ENCODE data around the gene PPT1. TPM values are rescaled to one million over a fixed set of nuclear protein-coding genes. Genes with fewer than 3 reads are reported as not detected.

Gene PPT1
- polyA plus RNA-seq, 2 of the 4 experiments (the other 2 are of a cell fraction), result 40.2 to 56.7 TPM

- Histone ChIP-seq H3K9me3 (no peaks in the 10 kb centered on the region), H3K4me1 (peaks cover 4% of the 10 kb centered on the region; the same call in 1 of the 3 replicates), H3K4me3 (no peak overlapping the region), H3K4me2 (no peak overlapping the region), H3K27ac (no peak overlapping the region)
- ChIA-PET CTCF (interaction anchor here (0.6 to 4.4 kb wide), 6 partner anchors 9 to 859 kb away, joined by 3 to 27 read pairs (median 6); no protein-coding TSS in a partner anchor), POLR2A (no interaction called here)
- TF ChIP-seq MAZ (IDR thresholded peaks at IDR 0.05; ENCODE audit: borderline replicate concordance, low read depth, low read length), result no peak
- no peak for TF ChIP-seq CHD2 (IDR thresholded peaks at IDR 0.05; ENCODE audit: low read length, partially characterized antibody)
- TF ChIP-seq HMGXB4 (CRISPR knock-in tag; IDR thresholded peaks at IDR 0.05; ENCODE audit: borderline replicate concordance), result no peak
- no peak for TF ChIP-seq POLR2A (IDR thresholded peaks at IDR 0.05; ENCODE audit: low read length)
- no peak for TF ChIP-seq TP53 (CRISPR knock-in tag; IDR thresholded peaks at IDR 0.05)
- TF ChIP-seq PHF8 (IDR thresholded peaks at IDR 0.05; ENCODE audit: borderline replicate concordance, low read depth), result no peak
- no peak for TF ChIP-seq GATA3 (IDR thresholded peaks at IDR 0.05; ENCODE audit: borderline replicate concordance)
- TF ChIP-seq CBX8 (IDR thresholded peaks at IDR 0.05), result no peak
- TF ChIP-seq NR3C1 (IDR thresholded peaks at IDR 0.05), result no peak
- no peak for TF ChIP-seq RARB (CRISPR knock-in tag; IDR thresholded peaks at IDR 0.05)
- no peak for TF ChIP-seq ATOH8 (CRISPR knock-in tag; IDR thresholded peaks at IDR 0.05; ENCODE audit: low read depth)
- no peak for TF ChIP-seq ZNF302 (CRISPR knock-in tag; IDR thresholded peaks at IDR 0.05)
- TF ChIP-seq RCOR1 (IDR thresholded peaks at IDR 0.05; ENCODE audit: low read depth, low read length), result no peak
- no peak for TF ChIP-seq MAX (IDR thresholded peaks at IDR 0.05)
- no peak for TF ChIP-seq REST (IDR thresholded peaks at IDR 0.05)
- no peak for TF ChIP-seq RFX5 (IDR thresholded peaks at IDR 0.05)
- no peak for TF ChIP-seq NPAS2 (CRISPR knock-in tag; IDR thresholded peaks at IDR 0.05; ENCODE audit: borderline replicate concordance)
- TF ChIP-seq SMC3 (IDR thresholded peaks at IDR 0.05), result no peak
- 58% methylated on average over 5 of the region's 5 CpGs for WGBS (ENCODE audit: missing lambda C conversion rate)
- ATAC-seq, result no peak; a peak in 1 of 6 replicates
- FAIRE-seq, result no peak
- no peak for DNase-seq (ENCODE audit: low read depth in 1 of 2, low spot score in 1 of 2)
Observed at GRCh38 chr1:40076895-40077312, 20.1 kb downstream of the PPT1 start.

- WGBS (ENCODE audit: missing lambda C conversion rate), result 92% methylated on average over 4 of the region's 4 CpGs
- ChIA-PET POLR2A (no interaction called here), CTCF (interaction anchor here (1.1 to 3.1 kb wide), 4 partner anchors 9 to 263 kb away, joined by 4 to 19 read pairs (median 10); no protein-coding TSS in a partner anchor)
- TF ChIP-seq, protein P1, sequence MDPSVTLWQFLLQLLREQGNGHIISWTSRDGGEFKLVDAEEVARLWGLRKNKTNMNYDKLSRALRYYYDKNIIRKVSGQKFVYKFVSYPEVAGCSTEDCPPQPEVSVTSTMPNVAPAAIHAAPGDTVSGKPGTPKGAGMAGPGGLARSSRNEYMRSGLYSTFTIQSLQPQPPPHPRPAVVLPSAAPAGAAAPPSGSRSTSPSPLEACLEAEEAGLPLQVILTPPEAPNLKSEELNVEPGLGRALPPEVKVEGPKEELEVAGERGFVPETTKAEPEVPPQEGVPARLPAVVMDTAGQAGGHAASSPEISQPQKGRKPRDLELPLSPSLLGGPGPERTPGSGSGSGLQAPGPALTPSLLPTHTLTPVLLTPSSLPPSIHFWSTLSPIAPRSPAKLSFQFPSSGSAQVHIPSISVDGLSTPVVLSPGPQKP (IDR thresholded peaks at IDR 0.05; ENCODE audit: low read depth, low read length), result no peak
- TF ChIP-seq NFE2L2 (conservative IDR thresholded peaks at IDR 0.05; ENCODE audit: low read length), result no peak
- TF ChIP-seq POLR2A (IDR thresholded peaks at IDR 0.05; ENCODE audit: low read length), result no peak
- TF ChIP-seq ZC3H11A (IDR thresholded peaks at IDR 0.05), result no peak
- no peak for TF ChIP-seq RFX5 (IDR thresholded peaks at IDR 0.05)
- TF ChIP-seq, protein P2, sequence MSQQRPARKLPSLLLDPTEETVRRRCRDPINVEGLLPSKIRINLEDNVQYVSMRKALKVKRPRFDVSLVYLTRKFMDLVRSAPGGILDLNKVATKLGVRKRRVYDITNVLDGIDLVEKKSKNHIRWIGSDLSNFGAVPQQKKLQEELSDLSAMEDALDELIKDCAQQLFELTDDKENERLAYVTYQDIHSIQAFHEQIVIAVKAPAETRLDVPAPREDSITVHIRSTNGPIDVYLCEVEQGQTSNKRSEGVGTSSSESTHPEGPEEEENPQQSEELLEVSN (IDR thresholded peaks at IDR 0.05; ENCODE audit: borderline replicate concordance, low read depth), result no peak
- TF ChIP-seq USF2 (IDR thresholded peaks at IDR 0.05), result no peak
- TF ChIP-seq HDAC2 (IDR thresholded peaks at IDR 0.05), result no peak
- TF ChIP-seq, protein P3, sequence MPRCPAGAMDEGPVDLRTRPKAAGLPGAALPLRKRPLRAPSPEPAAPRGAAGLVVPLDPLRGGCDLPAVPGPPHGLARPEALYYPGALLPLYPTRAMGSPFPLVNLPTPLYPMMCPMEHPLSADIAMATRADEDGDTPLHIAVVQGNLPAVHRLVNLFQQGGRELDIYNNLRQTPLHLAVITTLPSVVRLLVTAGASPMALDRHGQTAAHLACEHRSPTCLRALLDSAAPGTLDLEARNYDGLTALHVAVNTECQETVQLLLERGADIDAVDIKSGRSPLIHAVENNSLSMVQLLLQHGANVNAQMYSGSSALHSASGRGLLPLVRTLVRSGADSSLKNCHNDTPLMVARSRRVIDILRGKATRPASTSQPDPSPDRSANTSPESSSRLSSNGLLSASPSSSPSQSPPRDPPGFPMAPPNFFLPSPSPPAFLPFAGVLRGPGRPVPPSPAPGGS (IDR thresholded peaks at IDR 0.05), result no peak
- no peak for TF ChIP-seq TFCP2L1 (CRISPR knock-in tag; IDR thresholded peaks at IDR 0.05)
- no peak for TF ChIP-seq MAFK (IDR thresholded peaks at IDR 0.05; ENCODE audit: partially characterized antibody)
- no peak for TF ChIP-seq CBX2 (IDR thresholded peaks at IDR 0.05; ENCODE audit: borderline replicate concordance, low read depth)
Observed at GRCh38 chr1:40075266-40075665, 21.8 kb downstream of the PPT1 start.

More at GRCh38 chr1:40075266-40075665, 21.8 kb downstream of the PPT1 start:
- no peak for DNase-seq (ENCODE audit: low read depth in 1 of 2, low spot score in 1 of 2)
- H3K27ac ChIP-seq, result no peak overlapping the region
- ATAC-seq, result no peak
- peaks cover 4% of the 10 kb centered on the region; the same call in 1 of the 3 replicates for H3K4me1 ChIP-seq
- H3K9me3 ChIP-seq, result no peaks in the 10 kb centered on the region
- FAIRE-seq, result no peak
- H3K4me2 ChIP-seq, result no peak overlapping the region
- H3K4me3 ChIP-seq, result no peak overlapping the region

Data from A549 (cell line).